Measurements from ENCODE around the gene HINT2.

HINT2 gene

GRCh38 chr9:35831040-35831439 is 16.2 kb upstream of the HINT2 start:
- H3K27ac ChIP-seq: no peak overlapping the region
- H3K4me3 ChIP-seq (ENCODE audit: low read depth, low read length): no peak overlapping the region
- H3K27me3 ChIP-seq (replicated peaks): no peaks in the 10 kb centered on the region
- TF ChIP-seq CTCF (IDR thresholded peaks at IDR 0.05; ENCODE audit: low read depth, low read length, missing control alignments): no peak
- DNase-seq: no peak
- no peaks in the 10 kb centered on the region for H3K36me3 ChIP-seq (replicated peaks)
- in situ Hi-C loops (cut with HindIII; ENCODE audit: low pct_ligation_motif_present, low sequenced_read_pairs): no loop called here

GRCh38 chr9:35829764-35830096 is 14.9 kb upstream of the HINT2 start:
- TF ChIP-seq CTCF (IDR thresholded peaks at IDR 0.05; ENCODE audit: low read depth, low read length, missing control alignments): no peak
- H3K27me3 ChIP-seq (replicated peaks): no peaks in the 10 kb centered on the region
- in situ Hi-C loops (cut with HindIII; ENCODE audit: low pct_ligation_motif_present, low sequenced_read_pairs): no loop called here
- no peak for DNase-seq
- H3K27ac ChIP-seq: no peak overlapping the region
- peak overlapping the region; percentile 77 for H3K4me3 ChIP-seq (ENCODE audit: low read depth, low read length)
- H3K36me3 ChIP-seq (replicated peaks): no peaks in the 10 kb centered on the region

DNA sequence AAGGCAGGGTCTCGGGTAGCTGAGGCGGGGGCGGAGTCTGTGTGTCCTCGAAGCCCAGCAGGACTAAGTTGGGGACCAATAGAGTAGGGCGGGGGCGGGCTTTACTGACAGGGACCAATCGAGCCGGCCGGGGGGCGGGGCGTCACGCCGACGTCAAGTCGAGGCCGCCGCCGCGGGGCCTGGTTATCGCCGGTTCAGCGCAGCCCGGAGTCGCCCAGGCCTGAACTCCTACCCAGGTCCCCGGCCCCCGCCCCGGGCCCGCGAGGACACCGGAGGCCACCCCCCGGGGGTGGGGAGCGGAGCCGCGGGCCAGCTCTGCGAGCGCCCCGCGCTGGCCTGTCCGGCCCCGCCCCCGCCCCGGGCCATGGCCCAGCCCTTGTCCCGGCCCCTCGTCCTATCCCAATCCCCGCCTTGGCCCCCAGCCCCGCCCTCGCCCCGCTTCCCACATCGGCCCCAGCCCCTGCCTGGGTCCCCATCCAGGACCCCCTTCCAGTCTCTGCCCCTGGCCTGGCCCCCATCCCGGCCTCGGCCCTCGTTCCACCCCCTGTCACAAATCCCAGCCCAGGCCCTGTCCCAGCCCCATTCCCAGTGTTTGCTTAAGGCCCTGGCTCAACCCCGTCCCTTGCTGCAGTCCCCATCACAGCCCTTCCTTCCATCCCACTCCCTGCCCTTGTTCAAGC is 14.4 kb upstream of the HINT2 start, which contains the start of gene TMEM8B:
Gene TMEM8B (plus strand): TSS at position 145 of the 680 bp plus-strand sequence. CDS start 220 bp downstream, at position 365.
- Histone ChIP-seq H3K4me3 (ENCODE audit: low read depth, low read length) (peak within 1 kb of the TSS; percentile 77), H3K27ac (peak within 1 kb of the TSS; percentile 62), H3K36me3 (replicated peaks) (no peaks in the 10 kb centered on the region), H3K27me3 (replicated peaks) (no peaks in the 10 kb centered on the region)
- no peak for TF ChIP-seq CTCF (IDR thresholded peaks at IDR 0.05; ENCODE audit: low read depth, low read length, missing control alignments)
- in situ Hi-C loops (cut with HindIII; ENCODE audit: low pct_ligation_motif_present, low sequenced_read_pairs): no loop called here
- DNase-seq: peak; percentile 93

DNA sequence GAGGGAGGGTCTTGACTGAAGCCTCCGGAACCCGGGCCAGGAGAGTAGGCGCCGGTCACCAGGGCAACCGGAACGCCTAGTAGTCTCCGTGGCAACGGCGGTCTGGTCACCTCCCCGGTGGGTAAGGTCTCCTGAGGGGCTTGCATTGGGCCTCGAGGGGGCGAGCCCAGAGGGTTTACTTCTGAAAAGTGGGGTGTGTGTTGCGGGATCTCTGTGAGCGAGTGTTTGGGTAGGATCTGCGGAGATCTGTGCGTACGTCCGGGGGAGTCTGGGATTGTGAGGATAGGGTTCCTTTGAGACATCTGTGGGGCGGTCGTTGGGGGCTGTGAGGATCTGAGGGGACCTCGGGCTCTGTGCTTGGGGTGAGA is 13.9 kb upstream of the HINT2 start, which contains the start of gene FAM221B:
Gene FAM221B (minus strand): TSS at position 17 of the 368 bp plus-strand sequence. CDS start 2,571 bp downstream, outside the sequence.
- TF ChIP-seq CTCF (IDR thresholded peaks at IDR 0.05; ENCODE audit: low read depth, low read length, missing control alignments): no peak
- H3K36me3 ChIP-seq (replicated peaks): no peaks in the 10 kb centered on the region
- in situ Hi-C loops (cut with HindIII; ENCODE audit: low pct_ligation_motif_present, low sequenced_read_pairs): no loop called here
- H3K27ac ChIP-seq: peak within 1 kb of the TSS; percentile 62
- H3K4me3 ChIP-seq (ENCODE audit: low read depth, low read length): peak within 1 kb of the TSS; percentile 77
- no peak for DNase-seq
- no peaks in the 10 kb centered on the region for H3K27me3 ChIP-seq (replicated peaks)

GRCh38 chr9:35827486-35827885 is 12.6 kb upstream of the HINT2 start:
- in situ Hi-C loops (cut with HindIII; ENCODE audit: low pct_ligation_motif_present, low sequenced_read_pairs): no loop called here
- Histone ChIP-seq H3K4me3 (ENCODE audit: low read depth, low read length) (no peak overlapping the region), H3K27me3 (replicated peaks) (no peaks in the 10 kb centered on the region), H3K36me3 (replicated peaks) (no peaks in the 10 kb centered on the region), H3K27ac (no peak overlapping the region)
- DNase-seq: no peak
- no peak for TF ChIP-seq CTCF (IDR thresholded peaks at IDR 0.05; ENCODE audit: low read depth, low read length, missing control alignments)
